ENCODE data around the gene HSPBAP1. TPM values are rescaled to one million over a fixed set of nuclear protein-coding genes. Genes with fewer than 3 reads are reported as not detected.

The HSPBAP1 gene
- total and polyA plus RNA-seq, 2 of the 4 experiments (the other 2 are of a cell fraction), result 2.6 to 4.8 TPM

- dilution Hi-C loops (cut with HindIII; ENCODE audit: low sequenced_read_pairs, unreplicated experiment), result no loop called here
- Histone ChIP-seq H3K9ac (ENCODE audit: low read depth, low read length) (no peak overlapping the region), H3K4me2 (ENCODE audit: low read depth, low read length) (no peak overlapping the region), H3K4me1 (ENCODE audit: control insufficient read depth, insufficient read depth, low read length) (peaks cover 2% of the 10 kb centered on the region; the same call in 1 of the 2 replicates), H2AK9ac (replicated peaks; ENCODE audit: low read depth, low read length, poor library complexity) (no peak overlapping the region), H3K23ac (ENCODE audit: low read depth, low read length) (no peak overlapping the region), H3K27me3 (ENCODE audit: control insufficient read depth, insufficient read depth, low read length) (no peaks in the 10 kb centered on the region), H3K4ac (ENCODE audit: low read depth, low read length) (no peak overlapping the region), H3K4me3 (ENCODE audit: insufficient read depth, low read depth, low read length) (no peak overlapping the region), H2AFZ (replicated peaks; ENCODE audit: low read length, poor library complexity) (no peak overlapping the region), H2BK15ac (ENCODE audit: low read depth, low read length) (no peak overlapping the region), H3K36me3 (ENCODE audit: control insufficient read depth, insufficient read depth, low read length) (no peaks in the 10 kb centered on the region), H3K27ac (ENCODE audit: insufficient read depth, low read length) (no peak overlapping the region), H3K79me1 (ENCODE audit: low read depth in 1 of 2, low read length in 2 of 2) (no peaks in the 10 kb centered on the region), H2BK20ac (ENCODE audit: low read depth, low read length) (no peak overlapping the region), H4K20me1 (ENCODE audit: insufficient read depth, low read length) (no peaks in the 10 kb centered on the region), H2BK120ac (ENCODE audit: low read depth, low read length) (no peak overlapping the region), H3K56ac (ENCODE audit: extremely low read depth, insufficient read depth, low read length) (no peak overlapping the region), H3K9me1 (ENCODE audit: insufficient read depth, low read length) (peaks cover 5% of the 10 kb centered on the region; the same call in 1 of the 2 replicates), H3K14ac (replicated peaks; ENCODE audit: low read depth, low read length) (no peak overlapping the region), H4K5ac (ENCODE audit: low read depth, low read length) (no peak overlapping the region), H2AK5ac (ENCODE audit: low read depth, low read length) (no peak overlapping the region), H4K8ac (ENCODE audit: low read depth in 2 of 2, low read length in 2 of 2) (no peak overlapping the region), H3K18ac (ENCODE audit: low read depth, low read length) (no peak overlapping the region), H4K91ac (ENCODE audit: insufficient read depth, low read depth, low read length) (no peak overlapping the region), H3K9me3 (ENCODE audit: control insufficient read depth, insufficient read depth, low read length) (no peaks in the 10 kb centered on the region), H2BK5ac (ENCODE audit: low read depth, low read length, poor library complexity, severe bottlenecking) (no peak overlapping the region)
- ChIA-PET POLR2A (ENCODE audit: unreplicated experiment) (no interaction called here), CTCF (no interaction called here)
- TF ChIP-seq ELK1 (IDR thresholded peaks at IDR 0.05; ENCODE audit: borderline replicate concordance, low read depth, low read length) (no peak), BHLHE40 (IDR thresholded peaks at IDR 0.05; ENCODE audit: low read depth, low read length) (no peak), MAFK (IDR thresholded peaks at IDR 0.05; ENCODE audit: low read depth, low read length) (no peak), RCOR1 (IDR thresholded peaks at IDR 0.05; ENCODE audit: insufficient replicate concordance, low read length) (no peak), MAZ (IDR thresholded peaks at IDR 0.05; ENCODE audit: borderline replicate concordance, low read depth, low read length) (no peak), CTCF (conservative IDR thresholded peaks at IDR 0.05; ENCODE audit: low read depth, low read length) (no peak), NFE2L2 (IDR thresholded peaks at IDR 0.05; ENCODE audit: low read depth, low read length) (no peak), SMC3 (IDR thresholded peaks at IDR 0.05; ENCODE audit: low read depth, low read length) (no peak), FOS (IDR thresholded peaks at IDR 0.05; ENCODE audit: low read depth, low read length) (no peak)
- 100% methylated on average over 1 of the region's 5 CpGs; no CpG with 5 or more reads in 1 of the 2 experiments for WGBS, 2 experiments (ENCODE audit: extremely low coverage in 2 of 2, insufficient read length in 1 of 2)
- DNase-seq, result no peak
- BruUV-seq (replicated peaks), result no TSS peak
- no peak for ATAC-seq (ENCODE audit: low read depth)
- in situ Hi-C loops (cut with MboI; ENCODE audit: low sequenced_read_pairs), result no loop called here
- intact Hi-C loops (cut with micrococcal nuclease), result no loop called here
These were observed 23.0 kb downstream of the HSPBAP1 start for GRCh38 chr3:122770521-122771202.
